ENCODE results near the gene MCCC2.
"Not testable (repeated sequence)": the region's sequence is repeated elsewhere in the genome, so short reads cannot be mapped to it uniquely, and the experiment has no call there.

MCCC2 gene

GRCh38 chr5:71663191-71663969 is 76.2 kb downstream of the MCCC2 start:
- no peak for DNase-seq

- not testable (repeated sequence) for DNase-seq
These were observed 77.5 kb downstream of the MCCC2 start for GRCh38 chr5:71664615-71665014.

DNA sequence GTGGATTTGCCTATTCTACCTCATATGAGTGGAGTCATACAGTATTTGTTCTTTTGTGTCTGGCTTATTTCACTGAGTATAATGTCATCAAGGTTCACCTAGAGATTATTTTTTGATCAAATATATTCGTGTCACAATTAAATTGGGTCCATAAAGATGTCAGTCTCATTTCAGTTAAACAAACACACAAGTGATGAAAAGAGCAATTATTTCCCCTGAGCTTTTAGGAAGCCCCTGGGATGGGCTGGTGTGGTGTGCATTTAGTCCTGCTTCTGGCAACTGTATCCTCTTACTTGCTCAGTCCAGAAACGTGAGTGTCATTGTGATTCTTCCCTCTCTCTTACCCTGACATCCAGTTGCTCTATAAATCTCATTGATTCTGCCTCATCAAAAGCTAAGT is 79.2 kb downstream of the MCCC2 start:
- no peak for DNase-seq

DNA sequence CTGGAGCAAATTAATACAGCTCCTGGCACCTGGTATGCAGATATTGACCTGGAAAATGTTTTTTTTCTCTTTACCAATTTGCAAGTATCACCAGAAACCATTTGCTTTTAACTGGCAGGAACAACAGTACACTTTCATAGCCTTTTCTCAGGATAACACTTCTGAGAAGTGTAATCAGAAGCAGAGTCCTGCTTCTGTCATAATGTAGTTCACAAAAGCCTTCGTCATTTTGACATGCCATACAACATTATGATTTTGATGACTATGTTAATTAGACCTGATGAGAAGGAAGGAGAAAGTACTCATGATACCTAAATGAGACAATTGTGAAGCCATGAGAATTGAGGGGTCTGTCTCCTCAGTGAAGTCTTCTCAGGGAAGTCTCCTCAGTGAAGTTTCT is 90.8 kb downstream of the MCCC2 start:
- DNase-seq = no peak

GRCh38 chr5:71679714-71680113 is 92.6 kb downstream of the MCCC2 start:
- no peak for DNase-seq

DNA sequence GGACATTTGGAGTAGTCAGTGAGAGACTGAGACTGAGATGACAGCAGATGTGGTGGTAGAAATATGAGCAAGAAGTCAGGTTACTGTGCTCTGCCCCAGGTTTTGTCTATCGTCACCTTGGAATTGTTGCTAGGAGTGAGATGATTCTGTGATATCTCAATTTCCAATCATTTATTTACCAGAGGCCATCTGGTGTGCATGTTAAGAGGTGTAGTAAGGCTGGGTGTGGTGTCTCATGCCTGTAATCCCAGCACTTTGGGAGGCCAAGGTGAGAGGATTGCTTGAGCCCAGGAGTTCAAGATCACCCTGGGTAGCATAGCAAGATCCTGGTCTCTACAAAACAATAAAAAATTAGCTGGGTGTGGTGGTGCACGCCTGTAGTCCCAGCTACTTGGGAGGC is 93.4 kb downstream of the MCCC2 start:
- no peak for DNase-seq

- DNase-seq = no peak
These were observed 94.2 kb downstream of the MCCC2 start for GRCh38 chr5:71681296-71681695.

DNA sequence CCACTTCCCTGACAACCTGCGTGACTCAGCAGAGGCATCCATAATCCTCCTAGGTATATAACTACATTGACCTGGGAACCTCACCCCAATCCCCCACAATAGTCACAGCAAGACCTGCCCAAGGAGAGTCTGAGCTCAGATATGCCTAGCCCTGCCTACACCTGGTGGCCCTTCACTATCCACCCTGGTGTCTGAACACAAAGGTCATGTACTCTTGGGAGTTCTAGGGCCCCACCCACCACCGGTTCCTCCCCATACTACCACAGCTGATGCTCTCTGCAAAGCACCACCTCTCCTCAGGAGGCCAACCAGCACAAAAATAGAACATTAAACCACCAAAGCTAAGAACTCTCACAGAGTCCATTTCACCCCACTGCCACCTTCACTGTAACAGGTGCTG is 97.2 kb downstream of the MCCC2 start:
- DNase-seq = no peak

DNA sequence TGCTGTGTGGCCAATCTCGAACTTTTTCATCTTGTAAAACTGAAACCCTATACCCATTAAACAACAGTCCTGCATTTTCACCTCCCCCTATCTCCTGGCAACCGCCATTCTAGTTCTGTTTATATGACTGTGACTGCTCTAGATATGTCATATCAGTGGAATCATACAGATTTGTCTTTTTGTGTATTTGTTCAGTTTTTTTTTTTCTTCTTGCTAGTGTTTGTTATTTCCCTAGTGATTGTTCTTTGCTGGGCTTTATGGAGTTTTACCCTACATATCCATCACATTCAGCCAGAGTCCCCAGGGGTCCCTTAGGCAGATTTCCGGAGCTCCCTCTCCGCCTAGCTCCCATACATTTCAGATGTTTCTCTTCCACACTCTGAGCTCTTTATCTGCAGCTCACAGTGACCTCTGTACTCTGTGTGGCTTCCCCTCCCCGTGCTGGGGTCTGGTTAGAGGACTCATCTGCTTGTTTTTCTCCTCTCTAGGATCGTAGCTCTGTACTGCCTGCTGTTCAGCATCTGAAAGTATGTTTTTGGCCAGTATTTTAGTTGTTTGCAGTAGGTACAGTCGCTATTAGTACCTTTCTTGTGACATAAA is 106.8 kb downstream of the MCCC2 start:
- no peak for DNase-seq

DNA sequence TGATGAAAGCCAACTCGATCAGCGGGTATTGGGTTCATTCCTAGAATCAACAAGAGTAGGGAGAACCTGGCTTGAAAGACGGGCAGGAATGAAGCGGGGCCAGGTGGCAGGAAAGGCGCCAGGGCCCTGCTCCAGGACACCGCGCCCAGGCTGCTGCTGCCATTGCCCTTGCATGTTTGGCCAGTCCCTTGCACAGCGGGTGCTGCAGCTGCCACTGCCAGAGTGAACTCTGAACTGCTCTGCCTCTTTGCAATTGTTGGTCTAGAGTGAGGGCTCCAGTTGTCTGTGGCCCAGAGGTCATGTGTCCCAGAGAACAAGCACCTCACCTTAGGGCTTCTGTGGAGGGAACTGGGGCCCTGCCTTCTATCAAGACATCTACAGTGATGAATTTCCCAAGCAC is 107.9 kb downstream of the MCCC2 start:
- no peak for DNase-seq

DNA sequence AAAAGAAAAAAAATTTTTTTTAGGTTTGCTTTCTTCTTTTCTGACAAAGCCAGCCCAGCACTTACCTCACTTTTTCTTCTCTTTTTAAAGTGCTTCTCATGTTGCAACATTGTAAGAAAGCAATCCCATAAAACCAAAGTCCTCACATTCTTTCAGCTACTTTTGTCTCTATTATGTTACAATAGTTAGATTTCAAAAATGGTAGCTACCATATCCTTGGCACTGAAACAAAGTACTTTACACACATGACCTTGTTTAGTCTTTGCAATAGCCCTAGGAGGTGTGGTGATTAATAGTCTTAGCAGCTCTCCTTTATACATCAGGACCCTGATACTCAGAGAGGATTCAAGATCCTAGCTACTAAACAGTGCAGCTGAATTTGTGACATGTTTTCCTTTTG is 108.5 kb downstream of the MCCC2 start:
- DNase-seq = no peak

DNA sequence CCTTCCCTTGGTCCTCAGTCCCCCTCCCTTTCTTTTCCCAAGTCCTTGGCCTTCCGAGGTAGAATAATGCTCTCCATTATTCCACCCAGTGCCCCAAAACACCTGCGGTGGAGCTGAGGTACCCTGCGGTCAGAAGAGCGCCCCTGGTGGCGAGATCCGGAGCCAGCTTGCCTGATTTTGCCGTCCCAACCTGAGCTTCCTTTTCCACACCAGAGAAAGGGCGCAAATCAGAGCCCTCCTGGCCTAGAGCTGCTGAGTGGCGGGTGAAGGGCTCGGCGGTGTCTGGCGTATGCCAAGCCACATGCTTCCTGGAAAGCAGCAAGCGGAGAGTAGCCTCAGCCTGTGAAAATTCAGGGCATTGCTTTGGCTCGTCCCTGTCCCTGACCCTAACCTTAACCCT is 110.8 kb downstream of the MCCC2 start:
- no peak for DNase-seq

- DNase-seq = no peak
These were observed 112.1 kb downstream of the MCCC2 start for GRCh38 chr5:71699233-71699632.

DNA sequence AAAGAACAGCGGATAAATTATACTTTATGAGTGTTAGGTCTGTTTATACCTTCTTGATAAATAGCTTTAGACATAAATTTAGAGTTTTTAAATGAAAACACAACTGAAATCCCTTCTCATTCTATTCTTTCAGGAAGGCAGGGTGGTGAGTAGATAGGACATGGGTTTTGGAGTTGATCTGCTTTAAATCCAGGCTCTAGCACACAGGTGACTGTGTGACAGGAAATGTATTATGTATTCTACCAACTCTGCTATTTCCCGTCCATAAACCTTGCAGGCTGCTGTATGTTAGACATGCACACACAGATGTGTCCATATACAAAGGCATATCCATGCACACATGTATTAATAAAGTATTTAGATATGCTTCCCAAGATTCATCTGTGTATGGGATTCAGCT is 112.6 kb downstream of the MCCC2 start:
- DNase-seq = no peak

GRCh38 chr5:71700803-71701202 is 113.7 kb downstream of the MCCC2 start:
- no peak for DNase-seq

- DNase-seq = no peak
These were observed 114.3 kb downstream of the MCCC2 start for GRCh38 chr5:71701407-71701806.

- DNase-seq = no peak
These were observed 116.8 kb downstream of the MCCC2 start for GRCh38 chr5:71703941-71704340.

GRCh38 chr5:71705421-71705820 is 118.3 kb downstream of the MCCC2 start:
- no peak for DNase-seq

DNA sequence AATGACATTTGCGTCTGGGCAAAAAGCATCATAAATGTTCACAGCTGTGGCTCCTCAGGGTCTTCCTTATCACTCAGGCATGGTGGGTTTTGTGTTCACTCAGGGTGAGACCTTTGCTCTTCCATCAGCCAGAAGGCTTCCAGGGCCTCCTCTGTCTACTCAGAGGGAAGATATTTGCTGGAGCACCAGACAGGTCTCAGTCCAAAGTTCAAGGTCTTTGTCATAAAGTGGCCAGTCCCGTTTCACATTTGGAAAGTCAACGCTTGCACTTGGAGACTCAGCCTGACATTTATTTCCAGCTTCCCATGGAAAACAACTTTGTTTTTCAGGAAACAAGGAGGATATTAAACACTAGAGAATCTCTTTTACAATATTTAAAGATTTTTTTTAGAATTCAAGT is 119.8 kb downstream of the MCCC2 start:
- DNase-seq = no peak

All from activated CD4-positive, CD25-positive, alpha-beta regulatory T cell treated with anti-CD3 and anti-CD28 coated beads, Interleukin-2, amount 50 U/mL, for 72 hours (primary cell).